ENCODE measurements around the gene MLPH. TPM values are rescaled to one million over a fixed set of nuclear protein-coding genes. Genes with fewer than 3 reads are reported as not detected.

MLPH gene
- polyA plus RNA-seq, 3 donors, result not detected

DNA sequence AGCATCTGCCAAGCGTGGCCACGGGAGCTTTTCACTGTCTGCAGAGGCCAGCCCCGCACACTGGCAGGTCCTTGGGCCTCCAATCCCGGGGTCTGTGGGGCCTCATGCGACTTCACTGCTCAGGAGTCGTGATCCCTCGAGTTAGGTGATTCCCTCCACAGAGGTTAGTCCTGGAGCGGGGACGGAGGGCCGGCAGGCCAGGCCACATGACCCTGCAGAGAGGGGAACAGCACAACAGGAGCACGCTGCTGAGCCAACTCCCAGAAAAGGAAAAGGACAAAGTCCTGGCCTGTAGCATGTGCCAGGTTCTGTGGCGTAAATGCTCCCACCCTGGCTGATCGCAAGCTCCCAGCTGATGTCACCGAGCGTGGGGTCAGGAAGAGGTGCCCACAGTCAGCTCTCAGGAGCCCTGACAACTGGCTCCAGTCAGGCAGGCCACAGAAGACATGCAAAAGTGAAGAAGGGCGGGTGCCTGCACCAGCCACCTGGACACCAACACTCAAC, 64.1 kb downstream of the MLPH start:
- Histone ChIP-seq H4K20me1 (ENCODE audit: insufficient read depth, low read length) (no peaks in the 10 kb centered on the region), H3K4me3 (replicated peaks in 1 of 3; ENCODE audit: low read depth in 2 of 3, low read length in 3 of 3) (no peak overlapping the region), H3K4me2 (replicated peaks; ENCODE audit: extremely low read depth, low read length, poor library complexity, severe bottlenecking) (no peak overlapping the region), H3K27me3 (ENCODE audit: control insufficient read depth in 2 of 2, insufficient read depth in 2 of 2, low read length in 2 of 2) (no peaks in the 10 kb centered on the region), H3K79me2 (ENCODE audit: insufficient read depth, low read length) (no peaks in the 10 kb centered on the region), H3K36me3 (replicated peaks in 1 of 2; ENCODE audit: control insufficient read depth in 1 of 2, insufficient read depth in 2 of 2, low read length in 2 of 2) (no peaks in the 10 kb centered on the region), H3K9me3 (replicated peaks in 1 of 2; ENCODE audit: control insufficient read depth in 1 of 2, insufficient read depth in 1 of 2, low read length in 2 of 2) (peaks cover 22 to 26% of the 10 kb centered on the region in 2 donors), H3K4me1 (ENCODE audit: control insufficient read depth in 1 of 2, insufficient read depth in 2 of 2, low read length in 2 of 2) (no peaks in the 10 kb centered on the region), H3K9ac (ENCODE audit: insufficient read depth, low read length, poor library complexity, severe bottlenecking) (no peak overlapping the region), H2AFZ (ENCODE audit: insufficient read depth, low read depth, low read length, poor library complexity, severe bottlenecking) (no peak overlapping the region), H3K27ac (ENCODE audit: low read depth in 1 of 2, low read length in 2 of 2) (no peak overlapping the region)
- no peak overlapping the region for H3K27ac Mint-ChIP-seq
- no peak for DNase-seq
- peaks cover 6 to 31% (median 17%) of the 10 kb centered on the region in 7 donors for H3K9me3 Mint-ChIP-seq
- no peak overlapping the region for H3K4me3 Mint-ChIP-seq
- WGBS (ENCODE audit: insufficient coverage), result 88% methylated on average over 16 of the region's 16 CpGs
- intact Hi-C loops (cut with micrococcal nuclease), result no loop called here
- H3K36me3 Mint-ChIP-seq, result no peaks in the 10 kb centered on the region
- TF ChIP-seq, protein P1, sequence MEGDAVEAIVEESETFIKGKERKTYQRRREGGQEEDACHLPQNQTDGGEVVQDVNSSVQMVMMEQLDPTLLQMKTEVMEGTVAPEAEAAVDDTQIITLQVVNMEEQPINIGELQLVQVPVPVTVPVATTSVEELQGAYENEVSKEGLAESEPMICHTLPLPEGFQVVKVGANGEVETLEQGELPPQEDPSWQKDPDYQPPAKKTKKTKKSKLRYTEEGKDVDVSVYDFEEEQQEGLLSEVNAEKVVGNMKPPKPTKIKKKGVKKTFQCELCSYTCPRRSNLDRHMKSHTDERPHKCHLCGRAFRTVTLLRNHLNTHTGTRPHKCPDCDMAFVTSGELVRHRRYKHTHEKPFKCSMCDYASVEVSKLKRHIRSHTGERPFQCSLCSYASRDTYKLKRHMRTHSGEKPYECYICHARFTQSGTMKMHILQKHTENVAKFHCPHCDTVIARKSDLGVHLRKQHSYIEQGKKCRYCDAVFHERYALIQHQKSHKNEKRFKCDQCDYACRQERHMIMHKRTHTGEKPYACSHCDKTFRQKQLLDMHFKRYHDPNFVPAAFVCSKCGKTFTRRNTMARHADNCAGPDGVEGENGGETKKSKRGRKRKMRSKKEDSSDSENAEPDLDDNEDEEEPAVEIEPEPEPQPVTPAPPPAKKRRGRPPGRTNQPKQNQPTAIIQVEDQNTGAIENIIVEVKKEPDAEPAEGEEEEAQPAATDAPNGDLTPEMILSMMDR (IDR thresholded peaks at IDR 0.05), result no peak
- peaks cover 11 to 15% (median 13%) of the 10 kb centered on the region in 3 donors for H3K27me3 Mint-ChIP-seq (ENCODE audit: low read depth in 3 of 3)
- H3K4me1 Mint-ChIP-seq, result no peaks in the 10 kb centered on the region

DNA sequence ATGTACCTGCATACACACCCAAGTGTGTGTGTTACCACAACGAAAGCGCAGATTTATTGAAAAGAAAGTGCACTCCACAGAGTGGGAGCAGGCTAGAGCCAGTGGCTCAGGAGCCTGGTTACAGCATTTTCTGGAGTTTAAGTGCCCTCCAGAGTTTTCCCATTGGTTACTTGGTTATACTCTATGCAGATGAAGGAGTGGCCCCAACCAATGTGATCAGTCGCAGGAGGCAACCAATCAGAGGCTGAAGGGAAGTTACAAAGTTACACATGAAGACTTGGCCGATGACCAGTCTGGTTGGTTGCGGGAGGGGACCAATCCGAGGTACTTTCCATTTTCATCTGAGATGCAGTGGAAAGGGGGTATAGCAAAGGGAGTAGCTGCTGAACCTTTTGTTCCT, 65.9 kb downstream of the MLPH start:
- no peaks in the 10 kb centered on the region for H4K20me1 ChIP-seq (ENCODE audit: insufficient read depth, low read length)
- H3K79me2 ChIP-seq (ENCODE audit: insufficient read depth, low read length), result no peaks in the 10 kb centered on the region
- 100% methylated on average over 5 of the region's 6 CpGs for WGBS (ENCODE audit: insufficient coverage)
- H3K4me3 Mint-ChIP-seq, result no peak overlapping the region
- peaks cover 24 to 31% of the 10 kb centered on the region in 2 donors for H3K9me3 ChIP-seq (replicated peaks in 1 of 2; ENCODE audit: control insufficient read depth in 1 of 2, insufficient read depth in 1 of 2, low read length in 2 of 2)
- TF ChIP-seq, protein P1 (IDR thresholded peaks at IDR 0.05), result no peak
- no peak overlapping the region for H2AFZ ChIP-seq (ENCODE audit: insufficient read depth, low read depth, low read length, poor library complexity, severe bottlenecking)
- no peak overlapping the region for H3K9ac ChIP-seq (ENCODE audit: insufficient read depth, low read length, poor library complexity, severe bottlenecking)
- no peak overlapping the region for H3K27ac ChIP-seq (ENCODE audit: low read depth in 1 of 2, low read length in 2 of 2)
- no peak overlapping the region for H3K4me3 ChIP-seq (replicated peaks in 1 of 3; ENCODE audit: low read depth in 2 of 3, low read length in 3 of 3)
- H3K36me3 Mint-ChIP-seq, result no peaks in the 10 kb centered on the region
- H3K36me3 ChIP-seq (replicated peaks in 1 of 2; ENCODE audit: control insufficient read depth in 1 of 2, insufficient read depth in 2 of 2, low read length in 2 of 2), result no peaks in the 10 kb centered on the region
- intact Hi-C loops (cut with micrococcal nuclease), result no loop called here
- H3K4me1 ChIP-seq (ENCODE audit: control insufficient read depth in 1 of 2, insufficient read depth in 2 of 2, low read length in 2 of 2), result no peaks in the 10 kb centered on the region
- no peaks in the 10 kb centered on the region for H3K4me1 Mint-ChIP-seq
- no peak overlapping the region for H3K27ac Mint-ChIP-seq
- H3K27me3 ChIP-seq (ENCODE audit: control insufficient read depth in 2 of 2, insufficient read depth in 2 of 2, low read length in 2 of 2), result no peaks in the 10 kb centered on the region
- H3K9me3 Mint-ChIP-seq, result peaks cover 6 to 38% (median 24%) of the 10 kb centered on the region in 7 donors
- H3K4me2 ChIP-seq (replicated peaks; ENCODE audit: extremely low read depth, low read length, poor library complexity, severe bottlenecking), result no peak overlapping the region
- H3K27me3 Mint-ChIP-seq (ENCODE audit: low read depth in 3 of 3), result peaks cover 8 to 10% (median 8%) of the 10 kb centered on the region in 3 donors
- DNase-seq, result no peak

Measured in CD14-positive monocyte (primary cell).